BLaER1 (cell line): ENCODE data around the gene MBOAT2.

Source experiments
- H3K27ac ChIP-seq: shearing (Covaris generic); formaldehyde crosslinking; 2 replicates; pipeline ENCODE4 v1.8.1; 2022
- H3K27me3 ChIP-seq: shearing (Covaris generic); formaldehyde crosslinking; 2 replicates; pipeline ENCODE4 v1.8.1; 2022
- H3K36me3 ChIP-seq: shearing (Covaris generic); formaldehyde crosslinking; 2 replicates; pipeline ENCODE4 v1.8.1; 2022
- H3K4me1 ChIP-seq: shearing (Covaris generic); formaldehyde crosslinking; 2 replicates; pipeline ENCODE4 v1.8.1; 2022
- H3K4me2 ChIP-seq: shearing (Covaris generic); formaldehyde crosslinking; 2 replicates; pipeline ENCODE4 v1.8.1; 2022
- H3K4me3 ChIP-seq: shearing (Covaris generic); formaldehyde crosslinking; 2 replicates; pipeline ENCODE4 v1.8.1; 2022
- H3K9ac ChIP-seq: shearing (Covaris generic); formaldehyde crosslinking; 2 replicates; pipeline ENCODE4 v1.8.1; 2022
- H3K9me3 ChIP-seq: shearing (Covaris generic); formaldehyde crosslinking; 2 replicates; pipeline ENCODE4 v1.8.1; 2022
- H4K20me1 ChIP-seq: shearing (Covaris generic); formaldehyde crosslinking; 2 replicates; pipeline ENCODE4 v1.8.1; 2022
- Cebpa-rat ChIP-seq: shearing (Covaris generic); IDR thresholded peaks from 2 replicates; pipeline ENCODE4 v1.8.1; 2022

The MBOAT2 gene

GRCh38 chr2:8819194-8819593 is 184.3 kb downstream of the MBOAT2 start:
- Histone ChIP-seq H4K20me1 (peaks cover 30% of the 10 kb centered on the region; the same call in 1 of the 2 replicates), H3K36me3 (peaks cover 61% of the 10 kb centered on the region), H3K9ac (no peak overlapping the region), H3K27me3 (no peaks in the 10 kb centered on the region), H3K4me1 (peaks cover 12% of the 10 kb centered on the region), H3K9me3 (no peaks in the 10 kb centered on the region), H3K4me2 (no peak overlapping the region), H3K27ac (no peak overlapping the region), H3K4me3 (no peak overlapping the region)
- no peak for TF ChIP-seq Cebpa-rat

GRCh38 chr2:8817221-8817620 is 186.3 kb downstream of the MBOAT2 start:
- H3K9me3 ChIP-seq: no peaks in the 10 kb centered on the region
- H3K36me3 ChIP-seq: peaks cover 74% of the 10 kb centered on the region
- no peaks in the 10 kb centered on the region for H3K27me3 ChIP-seq
- TF ChIP-seq Cebpa-rat: no peak
- H4K20me1 ChIP-seq: peaks cover 23% of the 10 kb centered on the region; the same call in 1 of the 2 replicates
- peaks cover 12% of the 10 kb centered on the region for H3K4me1 ChIP-seq
- H3K4me2 ChIP-seq: no peak overlapping the region
- H3K4me3 ChIP-seq: no peak overlapping the region
- H3K9ac ChIP-seq: no peak overlapping the region
- H3K27ac ChIP-seq: no peak overlapping the region

GRCh38 chr2:8806885-8807704 is 196.4 kb downstream of the MBOAT2 start:
- H3K36me3 ChIP-seq: peaks cover 92% of the 10 kb centered on the region
- no peak overlapping the region for H3K4me2 ChIP-seq
- no peaks in the 10 kb centered on the region for H4K20me1 ChIP-seq
- TF ChIP-seq Cebpa-rat: no peak
- no peak overlapping the region for H3K4me3 ChIP-seq
- no peaks in the 10 kb centered on the region for H3K9me3 ChIP-seq
- no peak overlapping the region for H3K9ac ChIP-seq
- H3K4me1 ChIP-seq: peaks cover 13% of the 10 kb centered on the region; the same call in 1 of the 2 replicates
- no peaks in the 10 kb centered on the region for H3K27me3 ChIP-seq
- H3K27ac ChIP-seq: no peak overlapping the region

GRCh38 chr2:8805278-8806210 is 197.9 kb downstream of the MBOAT2 start:
- H3K27ac ChIP-seq: no peak overlapping the region
- H3K9ac ChIP-seq: no peak overlapping the region
- peaks cover 92% of the 10 kb centered on the region for H3K36me3 ChIP-seq
- no peak overlapping the region for H3K4me3 ChIP-seq
- no peak for TF ChIP-seq Cebpa-rat
- no peaks in the 10 kb centered on the region for H4K20me1 ChIP-seq
- H3K9me3 ChIP-seq: no peaks in the 10 kb centered on the region
- H3K4me2 ChIP-seq: no peak overlapping the region
- peaks cover 13% of the 10 kb centered on the region; the same call in 1 of the 2 replicates for H3K4me1 ChIP-seq
- no peaks in the 10 kb centered on the region for H3K27me3 ChIP-seq

GRCh38 chr2:8803658-8804379 is 199.7 kb downstream of the MBOAT2 start:
- Histone ChIP-seq H3K4me1 (peaks cover 13% of the 10 kb centered on the region; the same call in 1 of the 2 replicates), H3K9ac (no peak overlapping the region), H3K27me3 (no peaks in the 10 kb centered on the region), H3K36me3 (peaks cover 92% of the 10 kb centered on the region), H3K4me3 (no peak overlapping the region), H3K4me2 (no peak overlapping the region), H4K20me1 (no peaks in the 10 kb centered on the region), H3K9me3 (no peaks in the 10 kb centered on the region), H3K27ac (no peak overlapping the region)
- TF ChIP-seq Cebpa-rat: no peak

- Histone ChIP-seq H3K36me3 (peaks cover 91% of the 10 kb centered on the region), H3K9me3 (no peaks in the 10 kb centered on the region), H4K20me1 (no peaks in the 10 kb centered on the region), H3K27me3 (no peaks in the 10 kb centered on the region), H3K4me2 (no peak overlapping the region), H3K4me3 (no peak overlapping the region), H3K27ac (no peak overlapping the region), H3K4me1 (peaks cover 13% of the 10 kb centered on the region; the same call in 1 of the 2 replicates), H3K9ac (no peak overlapping the region)
- no peak for TF ChIP-seq Cebpa-rat
These were observed 200.7 kb downstream of the MBOAT2 start for GRCh38 chr2:8802741-8803140.
